GM10266 (cell line): ENCODE measurements around the gene ZNF665.

Experiments
- DNase-seq: peaks from one replicate; pipeline ENCODE4 v3.0.0; 2012; ENCODE audit errors: extremely low spot score
- TF ChIP-seq, protein P1 (sequence below): IDR thresholded peaks from 2 replicates; pipeline ENCODE4 v1.5.1; 2012; ENCODE audit warnings: mild to moderate bottlenecking, low read depth; ENCODE audit not compliant: control insufficient read depth, insufficient read depth; ENCODE audit errors: missing control alignments

ZNF665 gene

DNA sequence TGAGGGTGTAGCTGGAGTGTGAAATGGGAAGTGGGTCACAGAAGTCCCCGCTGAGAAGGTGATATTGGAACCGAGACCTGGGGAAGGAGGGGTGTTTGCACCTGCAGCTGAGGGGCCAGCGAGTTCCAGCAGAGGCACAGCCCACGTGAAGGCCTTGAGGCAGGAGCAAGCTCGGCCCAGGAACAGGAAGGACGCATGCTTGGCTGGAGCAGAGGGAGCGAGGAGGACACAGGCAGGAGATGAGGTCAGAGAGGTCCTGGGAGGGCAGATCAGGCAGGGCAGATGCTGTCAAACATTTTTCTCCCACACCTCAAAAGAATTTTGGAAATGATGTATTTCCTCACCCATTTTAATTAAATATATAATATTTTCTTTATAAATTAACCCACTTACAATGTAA is 69.8 kb downstream of the ZNF665 start:
- TF ChIP-seq, protein P1, sequence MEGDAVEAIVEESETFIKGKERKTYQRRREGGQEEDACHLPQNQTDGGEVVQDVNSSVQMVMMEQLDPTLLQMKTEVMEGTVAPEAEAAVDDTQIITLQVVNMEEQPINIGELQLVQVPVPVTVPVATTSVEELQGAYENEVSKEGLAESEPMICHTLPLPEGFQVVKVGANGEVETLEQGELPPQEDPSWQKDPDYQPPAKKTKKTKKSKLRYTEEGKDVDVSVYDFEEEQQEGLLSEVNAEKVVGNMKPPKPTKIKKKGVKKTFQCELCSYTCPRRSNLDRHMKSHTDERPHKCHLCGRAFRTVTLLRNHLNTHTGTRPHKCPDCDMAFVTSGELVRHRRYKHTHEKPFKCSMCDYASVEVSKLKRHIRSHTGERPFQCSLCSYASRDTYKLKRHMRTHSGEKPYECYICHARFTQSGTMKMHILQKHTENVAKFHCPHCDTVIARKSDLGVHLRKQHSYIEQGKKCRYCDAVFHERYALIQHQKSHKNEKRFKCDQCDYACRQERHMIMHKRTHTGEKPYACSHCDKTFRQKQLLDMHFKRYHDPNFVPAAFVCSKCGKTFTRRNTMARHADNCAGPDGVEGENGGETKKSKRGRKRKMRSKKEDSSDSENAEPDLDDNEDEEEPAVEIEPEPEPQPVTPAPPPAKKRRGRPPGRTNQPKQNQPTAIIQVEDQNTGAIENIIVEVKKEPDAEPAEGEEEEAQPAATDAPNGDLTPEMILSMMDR = no peak
- no peak for DNase-seq
